Nephron progenitor cell (in vitro differentiated cells): Measurements from ENCODE around the gene PRAC2.

ENCODE experiments used
- DNase-seq: peaks from one replicate; pipeline ENCODE4 v3.0.0; 2021
- H3K27ac Mint-ChIP-seq: 2 replicates; pipeline ENCODE4 v1.8.0; 2021; ENCODE audit warnings: mild to moderate bottlenecking, moderate library complexity, mixed read lengths
- H3K27me3 Mint-ChIP-seq: 2 replicates; pipeline ENCODE4 v1.8.0; 2021; ENCODE audit warnings: mild to moderate bottlenecking, low read depth, mixed read lengths; ENCODE audit not compliant: poor library complexity
- H3K36me3 Mint-ChIP-seq: 2 replicates; pipeline ENCODE4 v1.8.0; 2021; ENCODE audit warnings: low read depth, mixed read lengths
- H3K4me1 Mint-ChIP-seq: 2 replicates; pipeline ENCODE4 v1.8.0; 2021; ENCODE audit warnings: mixed read lengths
- H3K4me3 Mint-ChIP-seq: 2 replicates; pipeline ENCODE4 v1.8.0; 2021; ENCODE audit warnings: mild to moderate bottlenecking, moderate library complexity, mixed read lengths
- H3K9me3 Mint-ChIP-seq: 2 replicates; pipeline ENCODE4 v1.8.0; 2021; ENCODE audit warnings: mild to moderate bottlenecking, moderate library complexity, mixed read lengths
- CTCF ChIP-seq: fragments of 200-600 bp; sonication (generic); IDR thresholded peaks from 2 replicates; pipeline ENCODE4 v1.5.0; 2021; ENCODE audit warnings: antibody characterized with exemption

Gene PRAC2

DNA sequence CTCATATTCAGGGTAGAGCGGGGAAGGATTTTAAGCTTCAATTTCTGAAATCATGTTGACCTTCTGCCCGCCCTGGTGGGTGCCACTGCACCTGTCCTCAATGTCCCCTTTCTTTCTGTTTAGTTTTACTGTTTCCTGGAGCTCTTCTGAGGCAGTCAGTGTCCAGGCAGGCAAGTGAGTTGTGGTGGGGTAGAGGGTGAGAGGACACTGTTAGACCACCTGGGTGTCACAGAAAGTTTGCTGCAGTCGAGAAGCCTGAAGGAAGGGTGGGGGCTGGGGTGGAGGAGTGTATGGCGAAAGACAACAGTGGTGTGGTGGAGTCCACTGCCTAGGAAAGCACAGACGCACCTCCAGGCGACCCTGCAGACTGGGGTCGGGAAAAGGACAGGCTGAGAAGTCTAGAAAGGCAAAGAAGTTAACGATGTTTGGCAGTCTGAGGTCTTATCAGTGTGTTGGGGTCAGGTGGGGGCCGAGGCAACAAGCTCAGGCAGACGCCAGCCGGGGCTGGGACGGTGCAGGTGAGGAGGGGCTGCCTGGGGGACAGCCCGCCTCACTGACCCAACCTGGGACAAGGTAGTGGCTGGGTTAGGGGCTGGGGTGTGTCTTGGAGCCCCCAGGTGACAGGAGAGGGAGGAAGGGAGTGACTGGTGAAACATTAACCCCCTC is 28.9 kb downstream of the PRAC2 start:
- Mint-ChIP-seq H3K4me3 (no peak overlapping the region), H3K27ac (no peak overlapping the region)

GRCh38 chr17:48752399-48753288 is 29.7 kb downstream of the PRAC2 start:
- H3K27ac Mint-ChIP-seq: no peak overlapping the region
- TF ChIP-seq CTCF: no peak
- H3K4me3 Mint-ChIP-seq: peak overlapping the region; percentile 2
- no peaks in the 10 kb centered on the region for H3K36me3 Mint-ChIP-seq
- no peaks in the 10 kb centered on the region for H3K9me3 Mint-ChIP-seq
- peaks cover 100% of the 10 kb centered on the region for H3K27me3 Mint-ChIP-seq
- peaks cover 29% of the 10 kb centered on the region for H3K4me1 Mint-ChIP-seq
- no peak for DNase-seq

More for the DNA sequence above, 28.9 kb downstream of the PRAC2 start:
- peaks cover 100% of the 10 kb centered on the region for H3K27me3 Mint-ChIP-seq
- no peak for DNase-seq
- TF ChIP-seq CTCF: no peak
- no peaks in the 10 kb centered on the region for H3K36me3 Mint-ChIP-seq
- H3K4me1 Mint-ChIP-seq: peaks cover 25% of the 10 kb centered on the region
- H3K9me3 Mint-ChIP-seq: no peaks in the 10 kb centered on the region

GRCh38 chr17:48753794-48754499 is 31.0 kb downstream of the PRAC2 start:
- Mint-ChIP-seq H3K36me3 (no peaks in the 10 kb centered on the region), H3K27me3 (peaks cover 100% of the 10 kb centered on the region), H3K9me3 (no peaks in the 10 kb centered on the region), H3K27ac (no peak overlapping the region), H3K4me1 (peaks cover 29% of the 10 kb centered on the region), H3K4me3 (no peak overlapping the region)
- no peak for DNase-seq
- TF ChIP-seq CTCF: no peak

GRCh38 chr17:48754500-48755261 is 31.7 kb downstream of the PRAC2 start:
- H3K9me3 Mint-ChIP-seq: no peaks in the 10 kb centered on the region

More at GRCh38 chr17:48754500-48755261, 31.7 kb downstream of the PRAC2 start:
- Mint-ChIP-seq H3K27me3 (peaks cover 100% of the 10 kb centered on the region), H3K27ac (no peak overlapping the region), H3K36me3 (no peaks in the 10 kb centered on the region), H3K4me1 (peaks cover 29% of the 10 kb centered on the region), H3K4me3 (peak overlapping the region; percentile 45)
- no peak for TF ChIP-seq CTCF
- DNase-seq: peak; percentile 69
